HepG2 (cell line): ENCODE measurements around the gene JSRP1. TPM values are rescaled to one million over a fixed set of nuclear protein-coding genes. Genes with fewer than 3 reads are reported as not detected.

Experiments
- ATAC-seq: fragments of 200-7000 bp; cut with Tn5 transposase; 3 replicates; pipeline ENCODE4 v1.9.1; 2020; ENCODE audit warnings: mild to moderate bottlenecking, moderate library complexity
- BruUV-seq: library from RNA; stranded (reverse); fragments of 400-500 nt; replicated peaks from 2 replicates; lab custom pipeline; 2021; lab: Mats Ljungman, UMichigan
- CTCF ChIA-PET: fragments of 300-600 bp; formaldehyde crosslinking; extraction: SDS; loops from one replicate; lab custom pipeline; 2021; ENCODE audit warnings: low total read pairs, inconsistent platforms, low intra/inter-chr PET ratio; lab: Yijun Ruan, JAX
- POLR2A ChIA-PET: fragments of 350-600 bp; sonication (Branson Sonifier 250); formaldehyde crosslinking; loops from one replicate; lab custom pipeline; 2020; ENCODE audit warnings: antibody characterized with exemption, inconsistent platforms; lab: Yijun Ruan, JAX
- DNase-seq: peaks from one replicate; pipeline ENCODE4 v3.0.0-alpha.2; 2015; ENCODE audit warnings: low spot score
- FAIRE-seq: peaks from 3 replicates; lab custom pipeline; 2011; peaks lifted over from hg19 to GRCh38; lab: Jason Lieb, UNC
- H2AFZ ChIP-seq: one replicate; pipeline ENCODE4 v1.6.1; 2011; ENCODE audit warnings: low read length, inconsistent platforms
- H3K27ac ChIP-seq: fragments of 300-600 bp; 3 replicates; pipeline ENCODE4 v1.8.0; 2011; ENCODE audit warnings: mixed run types, mild to moderate bottlenecking, mixed read lengths, low read length, inconsistent platforms; ENCODE audit not compliant: insufficient read depth; ENCODE audit errors: extremely low read length
- H3K27me3 ChIP-seq, 2 experiments: fragments of 200-600 bp in 1 of 2; 2 replicates in 1 of 2; 3 replicates in 1 of 2; pipeline versions ENCODE4 v1.6.0 to v1.8.0; 2011; ENCODE audit warnings: low read length in 2 of 2, mild to moderate bottlenecking in 2 of 2, moderate library complexity in 2 of 2, inconsistent platforms in 1 of 2; ENCODE audit not compliant: insufficient read depth in 2 of 2, control insufficient read depth in 1 of 2
- H3K36me3 ChIP-seq, 2 experiments: fragments of 200-600 bp in 1 of 2; replicated peaks in 1 of 2; 2 replicates in 1 of 2; 3 replicates in 1 of 2; pipeline versions ENCODE4 v1.5.1 to v1.8.0; 2011; ENCODE audit warnings: low read length in 2 of 2, inconsistent platforms in 1 of 2; ENCODE audit not compliant: insufficient read depth in 2 of 2, control insufficient read depth in 1 of 2
- H3K4me1 ChIP-seq: 2 replicates; pipeline ENCODE4 v1.5.1; 2012; ENCODE audit warnings: low read length, inconsistent platforms; ENCODE audit not compliant: insufficient read depth
- H3K4me2 ChIP-seq: 2 replicates; pipeline ENCODE4 v1.6.0; 2011; ENCODE audit warnings: low read depth, low read length, inconsistent platforms
- H3K4me3 ChIP-seq, 3 experiments: fragments of 200-600 bp in 1 of 3; sonication (generic), shearing (Covaris generic) in 1 of 3; replicated peaks in 1 of 3; 2 replicates each; pipeline ENCODE4 v1.5.1; 2011 to 2016; ENCODE audit warnings: low read length in 3 of 3, inconsistent platforms in 2 of 3, low read depth in 2 of 3, mild to moderate bottlenecking in 2 of 3, control low read depth in 1 of 3, mixed read lengths in 1 of 3; ENCODE audit not compliant: insufficient read depth in 1 of 3
- H3K79me2 ChIP-seq: one replicate; pipeline ENCODE4 v1.6.1; 2011; ENCODE audit warnings: low read length, inconsistent platforms; ENCODE audit not compliant: insufficient read depth
- H3K9ac ChIP-seq: 2 replicates; pipeline ENCODE4 v1.6.0; 2011; ENCODE audit warnings: mild to moderate bottlenecking, low read depth, low read length, inconsistent platforms; ENCODE audit not compliant: insufficient read depth
- H3K9me3 ChIP-seq: 2 replicates; pipeline ENCODE4 v1.5.1; 2012; ENCODE audit warnings: mild to moderate bottlenecking, low read length
- H4K20me1 ChIP-seq: 2 replicates; pipeline ENCODE4 v1.6.0; 2011; ENCODE audit warnings: inconsistent platforms, mild to moderate bottlenecking, low read length, moderate library complexity; ENCODE audit not compliant: insufficient read depth
- AGO2 ChIP-seq: fragments of 200-400 bp; formaldehyde crosslinking; optimal IDR thresholded peaks from 2 replicates; pipeline ENCODE3; 2017; ENCODE audit warnings: mild to moderate bottlenecking, low read depth, low read length, moderate library complexity
- CHD4 ChIP-seq: fragments of 200-600 bp; sonication (generic); IDR thresholded peaks from 2 replicates; pipeline ENCODE4 v1.7.0; 2017; ENCODE audit warnings: mild to moderate bottlenecking, low read length, borderline replicate concordance
- ELF1 ChIP-seq: sonication (generic); formaldehyde crosslinking; IDR thresholded peaks from 2 replicates; pipeline ENCODE4 v1.4.0; 2020; ENCODE audit warnings: missing genetic modification reagents
- GTF2F1 ChIP-seq: fragments of 150-350 bp; IDR thresholded peaks from 2 replicates; pipeline ENCODE4 v1.6.1; 2014; ENCODE audit warnings: low read length
- HNRNPLL ChIP-seq: fragments of 200-400 bp; formaldehyde crosslinking; IDR thresholded peaks from 2 replicates; pipeline ENCODE4 v1.6.1; 2017; ENCODE audit warnings: mild to moderate bottlenecking, low read depth, low read length; ENCODE audit not compliant: poor library complexity, severe bottlenecking
- KAT8 ChIP-seq: IDR thresholded peaks from 2 replicates; pipeline ENCODE4 v1.6.1; 2016; ENCODE audit warnings: missing genetic modification reagents, missing compliant biosample characterization
- KLF11 ChIP-seq: IDR thresholded peaks from 2 replicates; pipeline ENCODE4 v1.6.1; 2016; ENCODE audit warnings: missing compliant biosample characterization
- RBFOX2 ChIP-seq: fragments of 200-400 bp; formaldehyde crosslinking; IDR thresholded peaks from 2 replicates; pipeline ENCODE4 v1.6.1; 2017; ENCODE audit warnings: low read depth, mild to moderate bottlenecking, low read length
- SALL2 ChIP-seq: sonication (generic); formaldehyde crosslinking; IDR thresholded peaks from 2 replicates; pipeline ENCODE4 v1.8.1; 2023; ENCODE audit warnings: mild to moderate bottlenecking, missing genetic modification reagents, inconsistent platforms
- SMYD3 ChIP-seq: sonication (generic); formaldehyde crosslinking; IDR thresholded peaks from 2 replicates; pipeline ENCODE4 v1.8.1; 2023; ENCODE audit warnings: mild to moderate bottlenecking, missing genetic modification reagents
- SP140L ChIP-seq: sonication (generic); formaldehyde crosslinking; IDR thresholded peaks from 2 replicates; pipeline ENCODE4 v1.4.0; 2020; ENCODE audit warnings: missing genetic modification reagents, borderline replicate concordance
- SP2 ChIP-seq: sonication (generic); formaldehyde crosslinking; IDR thresholded peaks from 2 replicates; pipeline ENCODE4 v1.5.1; 2020; ENCODE audit warnings: mild to moderate bottlenecking, missing genetic modification reagents
- ZNF335 ChIP-seq: sonication (generic); formaldehyde crosslinking; IDR thresholded peaks from 2 replicates; pipeline ENCODE4 v1.4.0; 2020; ENCODE audit warnings: missing genetic modification reagents
- ZNF678 ChIP-seq: sonication (generic); formaldehyde crosslinking; IDR thresholded peaks from 2 replicates; pipeline ENCODE4 v1.4.0; 2020; ENCODE audit warnings: mild to moderate bottlenecking, missing genetic modification reagents
- ZNF841 ChIP-seq: sonication (generic); formaldehyde crosslinking; IDR thresholded peaks from 2 replicates; pipeline ENCODE4 v1.8.1; 2023; ENCODE audit warnings: missing genetic modification reagents, borderline replicate concordance
- WGBS: methylation state at CpG from one replicate; pipeline ENCODE4 v1.1.6; 2017; ENCODE audit warnings: low lambda C conversion rate; 5-methylcytosine and 5-hydroxymethylcytosine counted together
- in situ Hi-C: cut with HindIII; loops from 2 replicates; pipeline ENCODE4 v1.10.0; 2017; ENCODE audit warnings: low pct_unique_long_range_greater_than_20kb; ENCODE audit not compliant: extremely low pct_ligation_motif_present
- intact Hi-C: fragments of 100-400 bp; cut with micrococcal nuclease; formaldehyde crosslinking; loops from one replicate; pipeline ENCODE4 v1.10.0; 2022; ENCODE audit not compliant: unreplicated experiment
- polyA plus RNA-seq, 8 experiments: library from polyadenylated mRNA; depleted of rRNA in 3 of 8; stranded (reverse) in 7 of 8; unstranded in 1 of 8; fragments of >200 nt; fragmentation: Illumina TruSeq in 4 of 8; extraction: Trizol in 4 of 8; gene quantifications; 2 replicates each; pipeline versions ENCODE4 v1.2.1 to v1.2.3, GENCODE V29; 2011 to 2016; ENCODE audit warnings: low read depth in 4 of 8, missing spikeins in 1 of 8, mixed read lengths in 1 of 8; ENCODE audit not compliant: insufficient read depth in 1 of 8
- total RNA-seq, 5 experiments: library from RNA; depleted of rRNA; stranded (reverse); fragments of >200 nt; fragmentation: Illumina TruSeq; extraction: Trizol; gene quantifications; 2 replicates each; pipeline ENCODE4 v1.2.3, GENCODE V29; 2016; ENCODE audit warnings: low read depth in 1 of 5
- TF ChIP-seq, protein P1 (sequence below): sonication (generic); formaldehyde crosslinking; IDR thresholded peaks from 2 replicates; pipeline ENCODE4 v1.4.0; 2020; ENCODE audit warnings: missing genetic modification reagents
- TF ChIP-seq, protein P2 (sequence below): sonication (generic); formaldehyde crosslinking; IDR thresholded peaks from 2 replicates; pipeline ENCODE4 v1.4.0; 2020; ENCODE audit warnings: missing genetic modification reagents, mild to moderate bottlenecking, borderline replicate concordance

Gene JSRP1
- total and polyA plus RNA-seq, 2 of the 13 experiments (the other 11 are each of a cell fraction or from before 2014, with no cell fraction given), result 0.16 to 0.38 TPM

DNA sequence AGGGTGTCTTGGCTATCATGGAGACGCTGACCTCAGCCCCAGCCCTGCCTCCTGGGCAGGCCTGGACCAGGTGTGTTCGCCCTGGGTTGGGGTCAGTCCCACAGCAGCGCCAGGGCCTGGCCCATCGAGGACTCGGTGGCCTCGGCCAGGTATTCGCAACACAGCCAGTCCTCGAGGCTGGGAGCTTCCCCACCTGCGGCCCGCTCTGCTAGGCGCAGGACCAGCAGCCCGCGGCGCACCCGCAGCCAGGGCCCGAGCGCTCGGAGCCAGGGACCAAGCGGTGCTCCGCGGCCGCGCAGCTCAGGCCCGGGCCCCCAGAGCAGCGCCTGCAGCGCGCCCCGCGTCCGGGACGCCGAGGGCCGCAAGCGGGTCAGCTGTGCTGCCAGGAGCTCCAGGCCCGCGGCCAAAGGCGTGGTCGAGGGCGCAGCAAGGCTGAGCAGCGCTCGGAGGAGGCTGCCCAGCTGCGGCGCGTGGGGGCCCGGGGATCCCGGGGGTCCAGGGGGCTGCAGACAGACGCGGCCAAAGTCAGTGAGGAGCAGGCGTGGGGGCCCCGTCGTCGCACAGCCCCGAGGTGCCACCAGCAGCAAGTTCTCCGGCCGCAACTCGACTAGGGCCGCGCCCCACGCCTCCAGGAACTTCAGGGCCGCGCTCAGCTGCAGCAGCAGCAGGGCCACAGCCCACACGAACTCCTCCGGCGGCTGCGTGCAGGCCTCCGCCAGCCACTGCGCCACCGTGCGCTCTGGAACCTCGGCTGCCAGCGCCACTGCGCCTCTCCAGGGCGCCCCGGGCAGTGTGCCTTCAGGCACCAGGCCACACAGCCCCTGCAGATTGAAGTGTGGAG is 19.6 kb upstream of the JSRP1 start:
- Histone ChIP-seq H3K36me3 (peaks cover 4 to 17% of the 10 kb centered on the region in 2 experiments; a peak in 4 of 5 replicates), H3K27me3 (no peaks in the 10 kb centered on the region), H3K9ac (no peak overlapping the region), H2AFZ (no peak overlapping the region), H3K27ac (no peak overlapping the region), H3K4me3 (no peak overlapping the region), H3K4me1 (peaks cover 40% of the 10 kb centered on the region), H4K20me1 (peaks cover 46% of the 10 kb centered on the region), H3K4me2 (no peak overlapping the region), H3K79me2 (peaks cover 19% of the 10 kb centered on the region), H3K9me3 (no peaks in the 10 kb centered on the region)
- WGBS, result 98% methylated on average over 33 of the region's 74 CpGs
- no TSS peak for BruUV-seq
- TF ChIP-seq ZNF335 (CRISPR knock-in tag), result no peak
- no peak for TF ChIP-seq ZNF841
- TF ChIP-seq CHD4, result no peak
- TF ChIP-seq AGO2, result peak; percentile 32
- TF ChIP-seq, protein P1, sequence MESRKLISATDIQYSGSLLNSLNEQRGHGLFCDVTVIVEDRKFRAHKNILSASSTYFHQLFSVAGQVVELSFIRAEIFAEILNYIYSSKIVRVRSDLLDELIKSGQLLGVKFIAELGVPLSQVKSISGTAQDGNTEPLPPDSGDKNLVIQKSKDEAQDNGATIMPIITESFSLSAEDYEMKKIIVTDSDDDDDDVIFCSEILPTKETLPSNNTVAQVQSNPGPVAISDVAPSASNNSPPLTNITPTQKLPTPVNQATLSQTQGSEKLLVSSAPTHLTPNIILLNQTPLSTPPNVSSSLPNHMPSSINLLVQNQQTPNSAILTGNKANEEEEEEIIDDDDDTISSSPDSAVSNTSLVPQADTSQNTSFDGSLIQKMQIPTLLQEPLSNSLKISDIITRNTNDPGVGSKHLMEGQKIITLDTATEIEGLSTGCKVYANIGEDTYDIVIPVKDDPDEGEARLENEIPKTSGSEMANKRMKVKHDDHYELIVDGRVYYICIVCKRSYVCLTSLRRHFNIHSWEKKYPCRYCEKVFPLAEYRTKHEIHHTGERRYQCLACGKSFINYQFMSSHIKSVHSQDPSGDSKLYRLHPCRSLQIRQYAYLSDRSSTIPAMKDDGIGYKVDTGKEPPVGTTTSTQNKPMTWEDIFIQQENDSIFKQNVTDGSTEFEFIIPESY (CRISPR knock-in tag), result peak; percentile 27; the same call in 1 of the 2 replicates
- peak; percentile 5 for TF ChIP-seq HNRNPLL
- no peak for TF ChIP-seq GTF2F1
- TF ChIP-seq ZNF678 (CRISPR knock-in tag), result no peak
- peak; percentile 51 for TF ChIP-seq RBFOX2
- no peak for TF ChIP-seq KLF11 (CRISPR knock-in tag)
- TF ChIP-seq SMYD3, result no peak
- no peak for TF ChIP-seq ELF1 (CRISPR knock-in tag)
- no peak for TF ChIP-seq KAT8 (CRISPR knock-in tag)
- TF ChIP-seq, protein P2, sequence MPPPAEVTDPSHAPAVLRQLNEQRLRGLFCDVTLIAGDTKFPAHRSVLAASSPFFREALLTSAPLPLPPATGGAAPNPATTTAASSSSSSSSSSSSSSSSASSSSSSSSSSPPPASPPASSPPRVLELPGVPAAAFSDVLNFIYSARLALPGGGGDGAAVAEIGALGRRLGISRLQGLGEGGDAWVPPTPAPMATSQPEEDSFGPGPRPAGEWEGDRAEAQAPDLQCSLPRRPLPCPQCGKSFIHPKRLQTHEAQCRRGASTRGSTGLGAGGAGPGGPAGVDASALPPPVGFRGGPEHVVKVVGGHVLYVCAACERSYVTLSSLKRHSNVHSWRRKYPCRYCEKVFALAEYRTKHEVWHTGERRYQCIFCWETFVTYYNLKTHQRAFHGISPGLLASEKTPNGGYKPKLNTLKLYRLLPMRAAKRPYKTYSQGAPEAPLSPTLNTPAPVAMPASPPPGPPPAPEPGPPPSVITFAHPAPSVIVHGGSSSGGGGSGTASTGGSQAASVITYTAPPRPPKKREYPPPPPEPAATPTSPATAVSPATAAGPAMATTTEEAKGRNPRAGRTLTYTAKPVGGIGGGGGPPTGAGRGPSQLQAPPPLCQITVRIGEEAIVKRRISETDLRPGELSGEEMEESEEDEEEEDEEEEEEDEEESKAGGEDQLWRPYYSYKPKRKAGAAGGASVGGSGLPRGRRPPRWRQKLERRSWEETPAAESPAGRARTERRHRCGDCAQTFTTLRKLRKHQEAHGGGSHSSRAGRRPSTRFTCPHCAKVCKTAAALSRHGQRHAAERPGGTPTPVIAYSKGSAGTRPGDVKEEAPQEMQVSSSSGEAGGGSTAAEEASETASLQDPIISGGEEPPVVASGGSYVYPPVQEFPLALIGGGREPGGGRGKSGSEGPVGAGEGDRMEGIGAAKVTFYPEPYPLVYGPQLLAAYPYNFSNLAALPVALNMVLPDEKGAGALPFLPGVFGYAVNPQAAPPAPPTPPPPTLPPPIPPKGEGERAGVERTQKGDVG (CRISPR knock-in tag), result 0 out of 2 replicates have a peak, but pooled peaks have one; percentile 8
- TF ChIP-seq SP2 (CRISPR knock-in tag), result no peak
- no peak for TF ChIP-seq SP140L (CRISPR knock-in tag)
- TF ChIP-seq SALL2 (CRISPR knock-in tag), result no peak
- DNase-seq (no peak), FAIRE-seq (no peak), ATAC-seq (no peak)
- ChIA-PET POLR2A (interaction anchor here (1.2 kb wide), 1 partner anchor 10 kb away, joined by 3 read pairs; no protein-coding TSS in a partner anchor), CTCF (interaction anchor here (1.2 to 1.5 kb wide), 2 partner anchors 23 to 40 kb away, joined by 3 to 16 read pairs; no protein-coding TSS in a partner anchor)
- intact Hi-C loops (loop anchor here (1.0 kb wide), 1 partner anchor 40 kb away; no protein-coding TSS in a partner anchor), in situ Hi-C loops (loop anchor here (5.0 kb wide), 1 partner anchor 41 kb away; no protein-coding TSS in a partner anchor)
